SK-N-SH treated with all-trans-retinoic acid at 6 μM for 48 hours (cell line): ENCODE measurements around the gene MUC2.

ENCODE experiments used
- ATAC-seq: fragments of 200-7000 bp; cut with Tn5 transposase; 3 replicates; pipeline ENCODE4 v1.9.1; 2020; ENCODE audit warnings: mild to moderate bottlenecking, moderate library complexity
- ARNTL ChIP-seq: fragments of 450-650 bp; formaldehyde crosslinking; IDR thresholded peaks from 2 replicates; pipeline ENCODE4 v1.5.0; 2020; ENCODE audit warnings: low read depth, mild to moderate bottlenecking, moderate library complexity, borderline replicate concordance
- BACH2 ChIP-seq: fragments of 250-450 bp; sonication (Bioruptor Pico); IDR thresholded peaks from 2 replicates; pipeline ENCODE4 v1.9.0; 2021; ENCODE audit warnings: mild to moderate bottlenecking, borderline replicate concordance
- CREB5 ChIP-seq: fragments of 250-450 bp; sonication (Bioruptor Pico); IDR thresholded peaks from 2 replicates; pipeline ENCODE4 v1.5.1; 2020; ENCODE audit warnings: low read depth, mild to moderate bottlenecking, moderate library complexity
- CSDC2 ChIP-seq: fragments of 250-450 bp; sonication (Bioruptor Pico); IDR thresholded peaks from 2 replicates; pipeline ENCODE4 v1.5.0; 2020; ENCODE audit warnings: mild to moderate bottlenecking, moderate library complexity
- ESRRG ChIP-seq: fragments of 250-450 bp; sonication (Bioruptor Pico); IDR thresholded peaks from 2 replicates; pipeline ENCODE4 v1.6.1; 2021; ENCODE audit warnings: mild to moderate bottlenecking
- GLIS3 ChIP-seq: fragments of 250-450 bp; sonication (Bioruptor Pico); IDR thresholded peaks from 2 replicates; pipeline ENCODE4 v1.5.0; 2020; ENCODE audit warnings: mild to moderate bottlenecking, moderate library complexity
- ISL1 ChIP-seq: fragments of 250-450 bp; sonication (Bioruptor Pico); IDR thresholded peaks from 2 replicates; pipeline ENCODE4 v2.1.2; 2022; ENCODE audit warnings: mild to moderate bottlenecking, moderate library complexity
- OSR1 ChIP-seq: fragments of 250-450 bp; sonication (Bioruptor Pico); IDR thresholded peaks from 2 replicates; pipeline ENCODE4 v1.8.0; 2022; ENCODE audit warnings: moderate library complexity, mild to moderate bottlenecking, inconsistent platforms
- POU6F1 ChIP-seq: fragments of 250-450 bp; sonication (Bioruptor Pico); IDR thresholded peaks from 2 replicates; pipeline ENCODE4 v1.8.0; 2021; ENCODE audit warnings: low read depth, mild to moderate bottlenecking, moderate library complexity, borderline replicate concordance
- PPARA ChIP-seq: fragments of 250-450 bp; sonication (Bioruptor Pico); IDR thresholded peaks from 2 replicates; pipeline ENCODE4 v1.5.0; 2020; ENCODE audit warnings: mild to moderate bottlenecking, borderline replicate concordance
- RARB ChIP-seq: fragments of 250-450 bp; sonication (Bioruptor Pico); IDR thresholded peaks from 2 replicates; pipeline ENCODE4 v1.8.0; 2021; ENCODE audit warnings: mild to moderate bottlenecking, moderate library complexity
- SNAI2 ChIP-seq: fragments of 250-450 bp; sonication (Bioruptor Pico); IDR thresholded peaks from 2 replicates; pipeline ENCODE4 v1.5.0; 2020; ENCODE audit warnings: mild to moderate bottlenecking, moderate library complexity
- TCF4 ChIP-seq: fragments of 250-450 bp; sonication (Bioruptor Pico); IDR thresholded peaks from 2 replicates; pipeline ENCODE4 v1.8.0; 2021; ENCODE audit warnings: mild to moderate bottlenecking, moderate library complexity, borderline replicate concordance
- TOX ChIP-seq: fragments of 250-450 bp; sonication (Bioruptor Pico); IDR thresholded peaks from 2 replicates; pipeline ENCODE4 v1.8.0; 2021; ENCODE audit warnings: mild to moderate bottlenecking, moderate library complexity, borderline replicate concordance
- TSHZ2 ChIP-seq: fragments of 250-450 bp; sonication (Bioruptor Pico); IDR thresholded peaks from 2 replicates; pipeline ENCODE4 v1.5.0; 2020; ENCODE audit warnings: mild to moderate bottlenecking, moderate library complexity
- ZC3H10 ChIP-seq: fragments of 250-450 bp; sonication (Bioruptor Pico); IDR thresholded peaks from 2 replicates; pipeline ENCODE4 v1.5.1; 2021; ENCODE audit warnings: mild to moderate bottlenecking, moderate library complexity
- ZNF70 ChIP-seq: fragments of 450-650 bp; formaldehyde crosslinking; IDR thresholded peaks from 2 replicates; pipeline ENCODE4 v1.5.0; 2020; ENCODE audit warnings: mild to moderate bottlenecking, moderate library complexity
- ZNF8 ChIP-seq: fragments of 450-650 bp; formaldehyde crosslinking; IDR thresholded peaks from 2 replicates; pipeline ENCODE4 v1.5.0; 2020; ENCODE audit warnings: mild to moderate bottlenecking, moderate library complexity
- TF ChIP-seq, protein P1 (sequence below): fragments of 250-450 bp; sonication (Bioruptor Pico); IDR thresholded peaks from 2 replicates; pipeline ENCODE4 v1.5.1; 2021; ENCODE audit warnings: mild to moderate bottlenecking, moderate library complexity
- TF ChIP-seq, protein P2 (sequence below): fragments of 250-450 bp; sonication (Bioruptor Pico); IDR thresholded peaks from 2 replicates; pipeline ENCODE4 v1.8.0; 2020; ENCODE audit warnings: mild to moderate bottlenecking, moderate library complexity, borderline replicate concordance

The MUC2 gene

DNA sequence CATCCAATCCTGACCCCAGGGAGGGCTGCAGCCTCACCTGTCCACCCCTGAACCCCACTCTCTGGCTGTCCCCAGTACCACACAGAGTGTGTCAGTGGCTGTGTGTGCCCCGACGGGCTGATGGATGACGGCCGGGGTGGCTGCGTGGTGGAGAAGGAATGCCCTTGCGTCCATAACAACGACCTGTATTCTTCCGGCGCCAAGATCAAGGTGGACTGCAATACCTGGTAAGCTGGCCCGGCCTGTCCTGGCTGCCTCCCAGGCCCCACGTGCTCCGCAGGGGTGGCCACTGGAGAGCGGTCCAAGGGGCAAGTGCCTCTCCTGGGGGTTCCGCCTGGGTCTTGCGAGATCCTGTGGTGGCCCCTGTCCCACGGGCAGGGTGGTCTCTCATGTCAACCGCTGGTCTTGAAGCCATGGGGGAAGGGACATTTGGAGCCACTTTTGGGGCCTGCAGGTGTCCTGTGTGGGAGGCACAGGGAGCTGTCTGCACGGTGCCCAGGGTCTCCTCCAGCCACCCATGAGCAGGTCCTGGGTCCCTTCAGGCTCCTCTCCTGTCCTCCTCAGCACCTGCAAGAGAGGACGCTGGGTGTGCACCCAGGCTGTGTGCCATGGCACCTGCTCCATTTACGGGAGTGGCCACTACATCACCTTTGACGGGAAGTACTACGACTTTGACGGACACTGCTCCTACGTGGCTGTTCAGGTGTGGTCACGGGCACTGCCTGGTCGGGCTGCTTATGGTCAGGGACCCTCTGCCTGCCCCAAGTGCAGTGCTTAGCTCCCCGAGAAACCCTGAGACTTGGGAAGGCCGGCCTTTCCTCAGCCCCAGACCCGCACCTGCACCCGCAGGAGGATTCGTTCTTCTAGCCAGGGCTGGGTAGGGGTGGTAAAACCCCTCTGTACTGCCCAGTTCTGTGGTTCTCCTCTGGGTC, 11.8 kb downstream of the MUC2 start:
- ATAC-seq, result no peak
- TF ChIP-seq GLIS3 (CRISPR knock-in tag) (no peak), TOX (CRISPR knock-in tag) (no peak), CSDC2 (CRISPR knock-in tag) (no peak), OSR1 (CRISPR knock-in tag) (no peak), PPARA (CRISPR knock-in tag) (no peak), ESRRG (CRISPR knock-in tag) (no peak), SNAI2 (CRISPR knock-in tag) (no peak), ZNF70 (CRISPR knock-in tag) (no peak)
- TF ChIP-seq, protein P1, sequence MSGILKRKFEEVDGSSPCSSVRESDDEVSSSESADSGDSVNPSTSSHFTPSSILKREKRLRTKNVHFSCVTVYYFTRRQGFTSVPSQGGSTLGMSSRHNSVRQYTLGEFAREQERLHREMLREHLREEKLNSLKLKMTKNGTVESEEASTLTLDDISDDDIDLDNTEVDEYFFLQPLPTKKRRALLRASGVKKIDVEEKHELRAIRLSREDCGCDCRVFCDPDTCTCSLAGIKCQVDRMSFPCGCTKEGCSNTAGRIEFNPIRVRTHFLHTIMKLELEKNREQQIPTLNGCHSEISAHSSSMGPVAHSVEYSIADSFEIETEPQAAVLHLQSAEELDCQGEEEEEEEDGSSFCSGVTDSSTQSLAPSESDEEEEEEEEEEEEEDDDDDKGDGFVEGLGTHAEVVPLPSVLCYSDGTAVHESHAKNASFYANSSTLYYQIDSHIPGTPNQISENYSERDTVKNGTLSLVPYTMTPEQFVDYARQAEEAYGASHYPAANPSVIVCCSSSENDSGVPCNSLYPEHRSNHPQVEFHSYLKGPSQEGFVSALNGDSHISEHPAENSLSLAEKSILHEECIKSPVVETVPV, result no peak
- TF ChIP-seq, protein P2, sequence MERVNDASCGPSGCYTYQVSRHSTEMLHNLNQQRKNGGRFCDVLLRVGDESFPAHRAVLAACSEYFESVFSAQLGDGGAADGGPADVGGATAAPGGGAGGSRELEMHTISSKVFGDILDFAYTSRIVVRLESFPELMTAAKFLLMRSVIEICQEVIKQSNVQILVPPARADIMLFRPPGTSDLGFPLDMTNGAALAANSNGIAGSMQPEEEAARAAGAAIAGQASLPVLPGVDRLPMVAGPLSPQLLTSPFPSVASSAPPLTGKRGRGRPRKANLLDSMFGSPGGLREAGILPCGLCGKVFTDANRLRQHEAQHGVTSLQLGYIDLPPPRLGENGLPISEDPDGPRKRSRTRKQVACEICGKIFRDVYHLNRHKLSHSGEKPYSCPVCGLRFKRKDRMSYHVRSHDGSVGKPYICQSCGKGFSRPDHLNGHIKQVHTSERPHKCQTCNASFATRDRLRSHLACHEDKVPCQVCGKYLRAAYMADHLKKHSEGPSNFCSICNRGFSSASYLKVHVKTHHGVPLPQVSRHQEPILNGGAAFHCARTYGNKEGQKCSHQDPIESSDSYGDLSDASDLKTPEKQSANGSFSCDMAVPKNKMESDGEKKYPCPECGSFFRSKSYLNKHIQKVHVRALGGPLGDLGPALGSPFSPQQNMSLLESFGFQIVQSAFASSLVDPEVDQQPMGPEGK (CRISPR knock-in tag), result no peak

DNA sequence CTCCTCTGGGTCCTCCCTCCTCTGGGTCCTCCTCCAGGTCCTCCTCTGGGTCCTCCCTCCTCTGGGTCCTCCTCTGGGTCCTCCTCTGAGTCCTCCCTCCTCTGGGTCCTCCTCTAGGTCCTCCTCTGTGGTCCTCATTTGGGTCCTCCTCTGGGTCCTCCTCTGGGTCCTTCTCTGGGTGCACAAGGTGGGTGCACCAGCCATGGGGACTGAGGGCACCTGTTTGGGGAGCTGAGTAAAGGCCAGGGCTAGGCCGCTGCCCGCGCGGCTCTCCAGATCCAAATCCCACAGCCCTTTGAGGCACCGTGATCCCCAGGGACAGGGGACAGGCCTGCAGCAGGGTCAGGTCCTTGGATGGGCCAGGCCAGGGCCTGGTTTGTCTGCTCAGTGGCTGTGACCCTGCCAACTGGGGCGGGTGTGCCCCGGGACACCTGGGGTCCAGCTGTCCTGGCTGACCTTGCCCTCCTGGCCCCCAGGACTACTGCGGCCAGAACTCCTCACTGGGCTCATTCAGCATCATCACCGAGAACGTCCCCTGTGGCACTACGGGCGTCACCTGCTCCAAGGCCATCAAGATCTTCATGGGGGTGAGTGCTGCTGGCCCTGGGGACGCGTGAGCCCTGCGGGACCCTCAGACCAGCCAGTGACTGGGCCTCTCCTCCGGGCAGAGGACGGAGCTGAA, 12.7 kb downstream of the MUC2 start:
- no peak for TF ChIP-seq POU6F1 (CRISPR knock-in tag)
- TF ChIP-seq TCF4 (CRISPR knock-in tag), result no peak
- no peak for TF ChIP-seq CREB5 (CRISPR knock-in tag)
- TF ChIP-seq BACH2, result no peak
- no peak for TF ChIP-seq ARNTL
- TF ChIP-seq ZC3H10 (CRISPR knock-in tag), result no peak
- TF ChIP-seq, protein P1, result no peak
- no peak for TF ChIP-seq CSDC2 (CRISPR knock-in tag)
- TF ChIP-seq, protein P2 (CRISPR knock-in tag), result no peak
- no peak for TF ChIP-seq ZNF70 (CRISPR knock-in tag)
- TF ChIP-seq SNAI2 (CRISPR knock-in tag), result no peak
- TF ChIP-seq RARB (CRISPR knock-in tag), result no peak
- TF ChIP-seq ISL1 (CRISPR knock-in tag), result no peak
- TF ChIP-seq PPARA (CRISPR knock-in tag), result no peak
- TF ChIP-seq ESRRG (CRISPR knock-in tag), result no peak
- TF ChIP-seq TSHZ2 (CRISPR knock-in tag), result no peak
- no peak for TF ChIP-seq ZNF8 (CRISPR knock-in tag)
- TF ChIP-seq GLIS3 (CRISPR knock-in tag), result no peak
- TF ChIP-seq OSR1 (CRISPR knock-in tag), result no peak
- no peak for ATAC-seq
